HG03571 (cell line): ENCODE measurements around the gene KRTAP24-1.

ENCODE experiments used
- ATAC-seq: cut with Tn5 transposase; IDR thresholded peaks from one replicate; pipeline ENCODE4 v1.9.1; 2021; ENCODE audit not compliant: unreplicated experiment

KRTAP24-1 gene

GRCh38 chr21:30282850-30283249 is at the start of gene KRTAP24-1:
Gene KRTAP24-1 (minus strand): TSS chr21:30282950. CDS start chr21:30282932, 18 bp downstream.
- no peak for ATAC-seq

GRCh38 chr21:30329203-30329875 is 46.6 kb upstream of the KRTAP24-1 start:
- ATAC-seq = no peak

GRCh38 chr21:30326390-30326789 is 43.6 kb upstream of the KRTAP24-1 start:
- ATAC-seq = no peak

- no peak for ATAC-seq
These were observed 37.5 kb upstream of the KRTAP24-1 start, which contains the start of gene KRTAP26-1 for GRCh38 chr21:30320215-30320614. Gene KRTAP26-1 (minus strand): TSS chr21:30320315. CDS start chr21:30320035, 280 bp downstream.

GRCh38 chr21:30315701-30316100 is 33.0 kb upstream of the KRTAP24-1 start:
- ATAC-seq = no peak

GRCh38 chr21:30306884-30307283 is 24.1 kb upstream of the KRTAP24-1 start:
- ATAC-seq = no peak

- no peak for ATAC-seq
These were observed 22.4 kb upstream of the KRTAP24-1 start for GRCh38 chr21:30305136-30305535.

- ATAC-seq = no peak
These were observed 6.5 kb upstream of the KRTAP24-1 start, which contains the start of gene KRTAP25-1 for GRCh38 chr21:30289215-30289614. Gene KRTAP25-1 (minus strand): TSS chr21:30289514. CDS start chr21:30289490, 24 bp downstream.

- ATAC-seq = no peak
These were observed 11.1 kb downstream of the KRTAP24-1 start for GRCh38 chr21:30271611-30272010.

GRCh38 chr21:30271156-30271555 is 11.6 kb downstream of the KRTAP24-1 start:
- no peak for ATAC-seq

GRCh38 chr21:30269803-30270530 is 12.8 kb downstream of the KRTAP24-1 start:
- ATAC-seq = no peak

GRCh38 chr21:30268608-30269197 is 14.0 kb downstream of the KRTAP24-1 start:
- no peak for ATAC-seq

- no peak for ATAC-seq
These were observed 25.0 kb downstream of the KRTAP24-1 start for GRCh38 chr21:30257773-30258172.

- ATAC-seq = no peak
These were observed 26.6 kb downstream of the KRTAP24-1 start for GRCh38 chr21:30256100-30256499.

GRCh38 chr21:30255679-30256078 is 27.1 kb downstream of the KRTAP24-1 start:
- no peak for ATAC-seq

GRCh38 chr21:30251781-30252180 is 31.0 kb downstream of the KRTAP24-1 start:
- no peak for ATAC-seq

- no peak for ATAC-seq
These were observed 32.8 kb downstream of the KRTAP24-1 start for GRCh38 chr21:30249936-30250335.

- no peak for ATAC-seq
These were observed 33.9 kb downstream of the KRTAP24-1 start for GRCh38 chr21:30248844-30249243.

GRCh38 chr21:30245061-30245460 is 37.7 kb downstream of the KRTAP24-1 start:
- no peak for ATAC-seq

- no peak for ATAC-seq
These were observed 39.1 kb downstream of the KRTAP24-1 start for GRCh38 chr21:30243691-30244090.

GRCh38 chr21:30240661-30241060 is 42.1 kb downstream of the KRTAP24-1 start:
- ATAC-seq = no peak

GRCh38 chr21:30238168-30238567 is 44.6 kb downstream of the KRTAP24-1 start:
- ATAC-seq = no peak
